NCI-H2227 treated with DMSO at 0.1 percent for 48 hours (cell line): ENCODE data around the gene CMTM3.
"Not testable (repeated sequence)": the region's sequence is repeated elsewhere in the genome, so short reads cannot be mapped to it uniquely, and the experiment has no call there.

Experiments
- DNase-seq: peaks from one replicate; lab custom pipeline; 2025; lab: John Stamatoyannopoulos, UW

The CMTM3 gene

DNA sequence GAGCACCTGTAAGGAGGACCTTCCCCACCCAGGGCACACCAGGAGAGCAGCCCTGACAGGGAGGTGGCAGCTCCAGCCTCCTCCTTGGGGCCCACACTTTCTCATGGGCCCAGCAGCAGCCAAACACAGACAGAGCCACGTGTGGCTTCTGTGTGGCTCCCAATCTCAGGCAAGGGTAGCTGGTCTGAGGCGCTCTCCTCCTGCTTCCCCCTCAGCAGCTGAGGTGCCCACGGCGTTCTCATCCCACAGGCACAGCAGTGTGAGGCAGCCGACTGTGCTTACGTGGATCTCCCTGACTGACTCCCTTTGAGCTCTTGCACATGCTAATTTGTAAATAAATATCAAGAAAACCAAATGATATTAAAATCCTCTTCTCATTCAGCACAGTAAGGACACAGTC lies 30.9 kb downstream of the CMTM3 start:
- no peak for DNase-seq

DNA sequence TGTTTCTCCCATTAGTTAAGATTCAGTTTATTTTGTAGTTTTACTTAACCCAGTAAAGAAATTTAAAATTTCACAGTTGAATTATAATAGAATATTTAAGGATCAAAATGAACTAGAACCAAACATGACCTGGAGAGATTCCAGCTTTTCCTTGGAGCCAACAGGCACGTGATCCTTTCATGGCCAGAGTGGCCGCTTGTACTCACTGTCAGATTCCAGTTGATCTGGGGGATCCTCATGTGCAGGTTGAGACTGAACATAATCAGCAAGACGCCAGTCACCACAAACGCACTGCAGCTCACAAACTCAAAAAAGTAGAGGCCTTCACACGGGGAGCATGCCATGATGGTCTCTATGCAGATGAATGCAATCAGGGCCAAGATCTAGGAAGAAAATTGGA lies 31.7 kb downstream of the CMTM3 start:
- no peak for DNase-seq

DNA sequence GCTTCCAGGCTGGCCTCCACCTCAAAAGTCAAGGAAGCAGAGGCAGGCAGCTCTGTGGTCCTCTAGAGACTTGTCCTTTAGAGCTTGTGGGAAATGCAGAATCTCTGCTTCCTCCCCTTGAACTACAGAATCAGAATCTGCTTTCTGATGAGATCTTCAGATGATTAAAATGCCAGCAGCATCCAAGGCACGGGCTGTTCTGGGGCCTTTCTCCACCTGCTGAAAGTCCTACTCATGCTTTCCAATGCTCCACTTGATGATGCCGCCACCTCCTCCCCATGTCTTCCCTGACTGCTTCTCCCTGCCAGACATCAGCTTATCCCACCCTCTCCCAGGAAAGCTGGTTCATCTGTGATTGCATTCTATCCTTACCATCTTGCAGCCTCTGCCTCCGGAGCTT lies 33.3 kb downstream of the CMTM3 start:
- DNase-seq: no peak

- DNase-seq: no peak
Observed at GRCh38 chr16:66639091-66639885, 34.8 kb downstream of the CMTM3 start.

DNA sequence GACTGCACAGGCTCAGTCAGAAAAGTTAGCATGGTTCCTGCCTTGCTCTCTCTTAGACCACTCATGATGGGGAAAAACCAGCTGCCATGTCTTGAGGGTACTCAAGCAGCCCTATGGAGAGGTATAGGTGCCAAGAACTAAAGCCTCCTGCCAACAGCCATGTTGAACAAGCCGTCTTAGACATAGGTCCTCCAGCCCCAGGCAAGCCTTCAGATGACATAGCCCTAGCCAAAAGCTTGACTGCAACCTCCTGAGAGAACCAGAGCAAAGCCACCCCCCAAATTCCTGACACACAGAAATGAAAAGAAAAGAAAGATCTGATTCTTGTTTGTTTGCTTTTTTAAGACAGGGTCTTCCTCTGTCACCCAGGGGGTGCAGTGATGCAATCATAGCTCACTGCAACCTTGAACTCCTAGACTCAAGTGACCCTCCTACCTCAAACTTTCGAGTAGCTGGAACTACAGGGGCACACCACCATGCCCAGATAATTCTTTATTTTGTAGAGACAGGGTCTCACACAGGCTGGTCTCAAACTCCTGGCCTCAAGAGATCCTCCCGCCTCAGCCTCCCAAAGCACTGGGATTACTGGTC lies 36.3 kb downstream of the CMTM3 start:
- no peak for DNase-seq

GRCh38 chr16:66641387-66641786 lies 36.9 kb downstream of the CMTM3 start:
- no peak for DNase-seq

DNA sequence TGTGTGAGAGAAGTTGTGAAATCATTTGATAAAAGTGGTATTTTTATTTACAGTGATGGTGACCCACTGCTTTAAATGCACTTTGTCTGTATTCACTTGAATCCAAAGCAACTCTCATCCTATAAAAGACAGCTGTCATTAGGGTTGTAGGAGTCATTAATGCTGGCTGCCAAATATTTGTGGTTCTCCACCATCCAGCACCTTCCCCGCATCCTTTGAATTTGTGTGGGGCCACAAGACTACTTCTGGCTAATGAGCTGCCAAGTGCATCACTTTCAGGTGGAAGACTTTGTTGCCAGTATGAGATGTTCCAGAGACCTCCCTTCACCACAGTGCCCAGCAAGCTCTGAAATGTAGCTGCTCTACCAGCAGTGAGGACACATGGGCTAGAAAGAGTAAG lies 43.4 kb downstream of the CMTM3 start:
- no peak for DNase-seq

DNA sequence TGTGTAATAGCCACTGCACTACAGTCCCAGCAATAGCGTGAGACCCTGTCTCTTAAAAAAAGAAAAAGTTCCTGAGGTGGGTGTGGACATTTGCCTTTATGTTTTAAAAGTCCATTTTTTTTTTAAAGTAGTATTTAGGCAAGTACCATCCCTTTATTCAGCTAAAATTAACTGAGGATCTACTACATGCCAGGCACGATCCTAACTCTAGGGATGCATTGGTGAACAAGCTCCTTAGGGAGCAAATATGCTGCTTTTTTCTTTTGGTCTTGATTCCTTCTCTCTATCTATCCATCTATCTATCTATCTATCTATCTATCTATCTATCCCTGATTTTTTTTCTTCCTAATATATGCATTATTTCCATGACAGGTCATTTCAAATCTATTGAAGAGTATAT lies 44.7 kb downstream of the CMTM3 start:
- DNase-seq: no peak

DNA sequence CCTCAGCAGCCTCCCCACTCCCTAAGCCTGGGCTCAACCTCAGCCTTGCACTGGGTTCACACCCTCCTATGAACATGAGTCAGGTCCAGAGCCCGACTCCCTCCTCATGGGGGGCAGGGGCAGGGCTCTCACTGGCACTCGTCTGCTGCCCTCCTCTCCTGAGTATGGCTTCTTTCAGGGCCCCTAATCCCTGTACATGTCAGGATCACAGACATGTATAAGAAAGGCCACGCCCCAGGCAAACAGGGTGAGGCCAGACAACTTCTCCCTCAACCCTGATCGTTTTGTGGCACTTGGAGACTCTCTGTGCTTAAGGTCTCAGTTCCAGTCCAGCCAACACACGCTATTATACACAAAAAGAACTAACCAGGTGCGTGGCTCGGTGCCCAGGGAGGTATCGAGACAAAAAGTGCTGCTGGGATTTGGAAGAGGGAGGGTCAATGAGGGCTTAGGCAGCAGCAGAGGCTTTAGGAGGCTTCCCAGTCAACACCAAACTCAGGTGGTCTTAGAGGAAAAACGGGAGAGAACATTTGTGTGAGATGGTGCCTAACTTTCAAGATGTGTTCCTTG lies 45.2 kb downstream of the CMTM3 start:
- DNase-seq: no peak

GRCh38 chr16:66650707-66651473 lies 46.4 kb downstream of the CMTM3 start:
- peak; percentile 91 for DNase-seq

- DNase-seq: no peak
Observed at GRCh38 chr16:66651474-66651765, 46.9 kb downstream of the CMTM3 start.

DNA sequence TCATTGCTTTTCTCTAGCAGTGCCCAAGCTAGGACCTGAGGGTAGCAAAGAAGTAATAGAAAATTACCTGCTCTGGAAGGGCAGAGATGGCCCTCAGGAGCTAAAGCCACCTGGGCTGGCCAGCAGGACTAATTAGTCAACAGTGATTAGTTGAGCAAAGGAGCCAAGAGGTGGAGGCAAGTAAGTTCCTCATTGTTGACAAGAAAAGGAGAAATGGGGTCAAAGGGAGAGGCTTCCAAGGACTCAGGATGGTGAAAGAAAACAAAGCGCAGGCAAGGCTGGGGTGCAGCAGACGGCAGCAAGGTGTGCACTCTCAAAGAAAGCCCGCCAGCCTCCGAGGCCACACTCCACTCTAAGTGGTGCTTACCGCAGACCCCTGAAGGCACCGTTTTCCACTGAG lies 47.5 kb downstream of the CMTM3 start:
- no peak for DNase-seq

- DNase-seq: no peak
Observed at GRCh38 chr16:66652661-66653360, 48.3 kb downstream of the CMTM3 start.

GRCh38 chr16:66653581-66654350 lies 49.3 kb downstream of the CMTM3 start:
- no peak for DNase-seq

DNA sequence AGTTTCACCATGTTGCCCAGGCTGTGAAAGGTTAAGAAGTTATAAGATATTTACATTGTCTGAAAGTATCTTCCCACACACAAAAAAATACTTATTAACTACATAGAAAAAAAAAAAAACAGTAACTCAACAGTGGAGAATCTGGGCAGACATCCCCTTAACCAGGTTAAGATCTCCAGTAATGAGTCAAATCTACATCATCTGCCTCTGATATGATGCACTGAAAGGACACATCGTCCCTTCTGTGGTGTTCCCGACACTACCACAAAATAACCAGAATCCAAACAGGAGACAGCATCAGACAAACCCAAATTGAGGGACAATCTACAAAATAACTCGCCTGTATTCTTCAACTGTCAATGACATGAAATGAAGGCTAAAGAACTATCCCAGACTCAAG lies 52.0 kb downstream of the CMTM3 start:
- no peak for DNase-seq

- DNase-seq: no peak
Observed at GRCh38 chr16:66658143-66658859, 53.8 kb downstream of the CMTM3 start.

DNA sequence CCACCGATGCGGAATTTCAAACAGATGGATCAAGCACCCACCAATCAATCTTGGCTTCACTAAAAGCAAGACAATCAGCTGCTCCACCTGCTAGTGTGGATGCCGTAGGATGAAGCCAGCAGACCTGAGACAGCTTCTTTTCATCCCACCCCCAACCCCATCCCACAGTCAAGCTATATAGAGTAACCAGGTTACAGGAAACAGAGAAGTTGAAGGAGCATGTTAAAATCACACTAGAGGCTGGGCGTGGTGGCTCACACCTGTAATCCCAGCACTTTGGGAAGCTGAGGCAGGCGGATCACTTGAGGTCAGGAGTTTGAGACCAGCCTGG lies 54.3 kb downstream of the CMTM3 start:
- DNase-seq: no peak

DNA sequence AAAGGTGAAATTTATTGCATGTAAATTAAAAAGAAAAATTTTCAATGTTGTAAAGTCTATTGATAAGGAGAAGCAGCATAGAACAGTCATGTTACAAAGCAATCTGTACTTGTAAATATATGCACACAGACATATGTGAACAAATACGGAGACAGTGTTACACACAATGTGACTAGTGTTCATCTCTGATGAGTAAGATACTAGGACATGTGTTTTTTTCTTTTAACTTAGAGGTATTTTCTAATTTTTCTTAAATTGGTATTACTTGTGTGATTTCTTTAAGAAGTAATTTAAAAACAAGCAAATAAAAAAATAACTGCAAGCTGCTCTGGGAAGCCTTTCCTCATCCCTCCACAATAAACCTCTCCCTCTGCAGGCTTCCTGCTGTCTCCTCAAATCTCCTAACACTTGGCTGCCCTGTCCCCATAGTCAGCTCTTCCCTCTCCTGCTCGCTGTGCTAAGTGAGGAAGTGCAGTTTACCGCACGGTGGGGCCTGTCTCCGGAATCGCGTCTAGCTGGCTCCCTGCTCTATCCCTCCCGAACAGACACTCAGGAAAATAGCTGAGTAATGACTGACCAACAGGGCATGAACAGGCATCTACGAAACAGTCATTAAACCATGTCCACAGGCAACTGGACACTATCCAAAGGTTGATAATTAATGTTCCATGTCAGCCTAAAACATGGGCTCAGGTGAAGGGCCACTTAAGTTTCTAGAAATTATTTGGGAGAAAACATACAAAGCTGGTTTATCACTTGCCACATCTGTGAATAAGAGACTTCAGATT lies 56.1 kb downstream of the CMTM3 start:
- peak; percentile 74 for DNase-seq

GRCh38 chr16:66661210-66661560 lies 56.7 kb downstream of the CMTM3 start:
- DNase-seq: no peak

DNA sequence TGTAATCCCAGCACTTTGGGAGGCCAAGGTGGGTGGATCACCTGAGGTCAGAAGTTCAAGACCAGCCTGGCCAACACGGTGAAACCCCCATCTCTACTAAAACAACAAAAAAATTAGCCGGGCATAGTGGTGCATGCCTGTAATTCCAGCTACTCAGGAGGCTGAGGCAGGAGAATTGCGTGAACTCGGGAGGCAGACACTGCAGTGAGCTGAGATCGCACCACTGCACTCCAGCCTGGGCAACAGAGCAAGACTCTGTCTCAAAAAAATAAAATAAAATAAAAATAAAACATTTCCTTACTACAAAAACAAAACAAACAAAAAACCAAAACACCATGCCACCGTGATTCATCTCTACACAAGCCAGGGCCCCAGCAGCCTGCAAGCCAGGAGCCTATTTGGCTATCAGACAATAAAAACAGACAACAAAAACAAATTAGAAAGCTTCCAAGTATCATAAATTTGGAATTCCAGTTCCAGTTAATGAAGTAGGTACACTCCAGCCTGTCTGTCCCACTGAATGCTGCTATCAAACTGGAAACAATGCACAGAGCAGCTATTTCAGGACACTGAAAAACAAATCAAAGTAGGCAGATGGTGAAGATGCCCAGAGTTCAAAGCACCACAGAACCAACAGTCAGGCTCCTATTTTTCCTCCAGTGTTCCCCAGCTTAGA lies 57.3 kb downstream of the CMTM3 start:
- DNase-seq: not testable (repeated sequence)
